Measurements from ENCODE around the gene PPP1R8. TPM values are rescaled to one million over a fixed set of nuclear protein-coding genes. Genes with fewer than 3 reads are reported as not detected.
"Not testable (repeated sequence)": the region's sequence is repeated elsewhere in the genome, so short reads cannot be mapped to it uniquely, and the experiment has no call there.

Gene PPP1R8
- total and polyA plus RNA-seq, 2 experiments from 2014 or later = 9.3 to 42.8 TPM

DNA sequence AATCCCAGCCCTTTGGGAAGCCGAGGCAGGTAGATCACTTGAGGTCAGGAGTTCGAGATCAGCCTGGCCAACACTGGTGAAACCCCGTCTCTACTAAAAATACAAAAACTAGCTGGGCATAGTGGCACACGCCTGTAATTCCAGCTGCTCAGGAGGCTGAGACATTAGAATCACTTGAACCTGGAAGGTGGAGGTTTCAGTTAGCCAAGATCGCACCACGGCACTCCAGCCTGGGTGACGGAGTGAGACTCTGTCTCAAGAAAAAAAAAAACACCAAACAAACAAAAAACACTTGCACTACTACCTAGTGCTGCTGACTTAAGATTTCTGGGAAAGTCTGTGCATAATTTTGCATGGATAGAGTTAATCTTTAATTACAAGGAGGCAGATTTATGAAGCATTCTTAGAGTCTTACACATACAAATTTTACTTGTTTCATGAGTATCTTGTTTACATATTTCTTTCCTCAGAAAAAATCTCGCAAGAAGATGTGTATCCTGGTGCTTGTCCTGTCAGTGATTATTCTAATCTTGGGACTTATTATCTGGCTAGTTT is 8.7 kb upstream of the PPP1R8 start:
- no peaks in the 10 kb centered on the region for H3K79me2 ChIP-seq
- no peak overlapping the region for H2AFZ ChIP-seq
- no peak overlapping the region for H3K27ac ChIP-seq
- no peaks in the 10 kb centered on the region for H3K9me3 ChIP-seq (ENCODE audit: low read depth)
- H3K4me3 ChIP-seq = no peak overlapping the region
- TF ChIP-seq EZH2phosphoT487 (IDR thresholded peaks at IDR 0.05; ENCODE audit: low read depth, severe bottlenecking, unreplicated experiment) (no peak), EZH2 (IDR thresholded peaks at IDR 0.05; ENCODE audit: borderline replicate concordance) (no peak)
- TF ChIP-seq, protein P1, sequence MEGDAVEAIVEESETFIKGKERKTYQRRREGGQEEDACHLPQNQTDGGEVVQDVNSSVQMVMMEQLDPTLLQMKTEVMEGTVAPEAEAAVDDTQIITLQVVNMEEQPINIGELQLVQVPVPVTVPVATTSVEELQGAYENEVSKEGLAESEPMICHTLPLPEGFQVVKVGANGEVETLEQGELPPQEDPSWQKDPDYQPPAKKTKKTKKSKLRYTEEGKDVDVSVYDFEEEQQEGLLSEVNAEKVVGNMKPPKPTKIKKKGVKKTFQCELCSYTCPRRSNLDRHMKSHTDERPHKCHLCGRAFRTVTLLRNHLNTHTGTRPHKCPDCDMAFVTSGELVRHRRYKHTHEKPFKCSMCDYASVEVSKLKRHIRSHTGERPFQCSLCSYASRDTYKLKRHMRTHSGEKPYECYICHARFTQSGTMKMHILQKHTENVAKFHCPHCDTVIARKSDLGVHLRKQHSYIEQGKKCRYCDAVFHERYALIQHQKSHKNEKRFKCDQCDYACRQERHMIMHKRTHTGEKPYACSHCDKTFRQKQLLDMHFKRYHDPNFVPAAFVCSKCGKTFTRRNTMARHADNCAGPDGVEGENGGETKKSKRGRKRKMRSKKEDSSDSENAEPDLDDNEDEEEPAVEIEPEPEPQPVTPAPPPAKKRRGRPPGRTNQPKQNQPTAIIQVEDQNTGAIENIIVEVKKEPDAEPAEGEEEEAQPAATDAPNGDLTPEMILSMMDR (IDR thresholded peaks at IDR 0.05; ENCODE audit: poor library complexity) = no peak
- H3K36me3 ChIP-seq (replicated peaks; ENCODE audit: insufficient read depth, low read depth) = no peaks in the 10 kb centered on the region
- H3K9me2 ChIP-seq (replicated peaks; ENCODE audit: insufficient read depth) = no peaks in the 10 kb centered on the region
- no peaks in the 10 kb centered on the region for H4K20me1 ChIP-seq (ENCODE audit: insufficient read depth, poor library complexity, severe bottlenecking)
- H3K4me2 ChIP-seq = no peak overlapping the region
- peaks cover 10% of the 10 kb centered on the region for H3K4me1 ChIP-seq (ENCODE audit: insufficient read depth)
- no peaks in the 10 kb centered on the region for H3K27me3 ChIP-seq
- WGBS (ENCODE audit: low lambda C conversion rate, missing lambda C conversion rate) = 85% methylated on average over 8 of the region's 8 CpGs
- DNase-seq (ENCODE audit: low spot score) = no peak

DNA sequence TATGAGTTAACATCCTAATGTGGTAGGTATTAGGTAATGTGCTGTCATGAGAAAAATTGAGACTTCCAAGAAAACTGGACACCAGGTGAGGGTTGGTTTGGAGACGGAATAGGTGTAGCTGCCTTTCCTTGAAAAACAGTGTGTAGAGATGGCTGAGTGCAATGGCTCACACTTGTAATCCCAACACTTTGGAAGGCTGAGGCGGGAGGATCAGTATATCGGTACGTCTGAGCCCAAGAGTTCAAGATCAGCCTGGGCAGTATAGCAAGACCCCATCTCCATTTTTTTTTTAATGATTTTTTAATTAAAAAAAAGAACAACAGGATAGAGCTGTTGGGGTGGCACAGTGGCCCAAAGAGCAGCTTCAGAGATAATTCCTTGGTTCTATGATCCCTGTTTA is 6.8 kb upstream of the PPP1R8 start:
- Histone ChIP-seq H3K27ac (no peak overlapping the region), H2AFZ (no peak overlapping the region), H3K27me3 (no peaks in the 10 kb centered on the region), H4K20me1 (ENCODE audit: insufficient read depth, poor library complexity, severe bottlenecking) (no peaks in the 10 kb centered on the region), H3K79me2 (no peaks in the 10 kb centered on the region), H3K4me3 (no peak overlapping the region), H3K4me2 (no peak overlapping the region), H3K9me2 (replicated peaks; ENCODE audit: insufficient read depth) (no peaks in the 10 kb centered on the region), H3K9me3 (ENCODE audit: low read depth) (no peaks in the 10 kb centered on the region), H3K4me1 (ENCODE audit: insufficient read depth) (no peaks in the 10 kb centered on the region), H3K36me3 (replicated peaks; ENCODE audit: insufficient read depth, low read depth) (no peaks in the 10 kb centered on the region)
- TF ChIP-seq EZH2 (IDR thresholded peaks at IDR 0.05; ENCODE audit: borderline replicate concordance) (no peak), EZH2phosphoT487 (IDR thresholded peaks at IDR 0.05; ENCODE audit: low read depth, severe bottlenecking, unreplicated experiment) (no peak)
- TF ChIP-seq, protein P1 (IDR thresholded peaks at IDR 0.05; ENCODE audit: poor library complexity) = no peak
- no peak for DNase-seq (ENCODE audit: low spot score)
- WGBS (ENCODE audit: low lambda C conversion rate, missing lambda C conversion rate) = 99% methylated on average over 4 of the region's 4 CpGs

DNA sequence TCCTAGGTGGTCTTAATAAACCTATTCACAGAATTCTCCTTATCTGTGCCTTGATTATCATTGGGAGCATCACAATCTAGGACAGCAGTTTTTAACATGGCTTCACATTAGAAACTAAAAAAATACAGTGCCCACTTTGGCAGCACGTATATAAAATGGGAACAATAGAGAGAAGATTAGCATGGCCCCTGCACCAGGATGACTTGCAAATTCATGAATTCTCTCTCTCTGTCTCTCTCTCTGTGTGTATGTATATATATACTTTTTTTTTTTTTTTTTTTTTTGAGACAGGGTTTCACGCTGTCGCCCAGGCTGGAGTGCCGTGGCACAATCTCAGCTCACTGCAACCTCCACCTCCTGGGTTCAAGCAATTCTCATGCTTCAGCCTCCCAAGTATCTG is 6.2 kb upstream of the PPP1R8 start:
- Histone ChIP-seq H3K4me3 (no peak overlapping the region), H3K4me1 (ENCODE audit: insufficient read depth) (no peaks in the 10 kb centered on the region), H4K20me1 (ENCODE audit: insufficient read depth, poor library complexity, severe bottlenecking) (no peaks in the 10 kb centered on the region), H3K27me3 (no peaks in the 10 kb centered on the region), H3K9me3 (ENCODE audit: low read depth) (no peaks in the 10 kb centered on the region), H3K27ac (no peak overlapping the region), H3K9me2 (replicated peaks; ENCODE audit: insufficient read depth) (no peaks in the 10 kb centered on the region), H3K79me2 (no peaks in the 10 kb centered on the region), H3K4me2 (no peak overlapping the region), H2AFZ (no peak overlapping the region), H3K36me3 (replicated peaks; ENCODE audit: insufficient read depth, low read depth) (no peaks in the 10 kb centered on the region)
- no peak for DNase-seq (ENCODE audit: low spot score)
- 94% methylated on average over 4 of the region's 4 CpGs for WGBS (ENCODE audit: low lambda C conversion rate, missing lambda C conversion rate)
- no peak for TF ChIP-seq EZH2phosphoT487 (IDR thresholded peaks at IDR 0.05; ENCODE audit: low read depth, severe bottlenecking, unreplicated experiment)
- TF ChIP-seq, protein P1 (IDR thresholded peaks at IDR 0.05; ENCODE audit: poor library complexity) = no peak
- no peak for TF ChIP-seq EZH2 (IDR thresholded peaks at IDR 0.05; ENCODE audit: borderline replicate concordance)

DNA sequence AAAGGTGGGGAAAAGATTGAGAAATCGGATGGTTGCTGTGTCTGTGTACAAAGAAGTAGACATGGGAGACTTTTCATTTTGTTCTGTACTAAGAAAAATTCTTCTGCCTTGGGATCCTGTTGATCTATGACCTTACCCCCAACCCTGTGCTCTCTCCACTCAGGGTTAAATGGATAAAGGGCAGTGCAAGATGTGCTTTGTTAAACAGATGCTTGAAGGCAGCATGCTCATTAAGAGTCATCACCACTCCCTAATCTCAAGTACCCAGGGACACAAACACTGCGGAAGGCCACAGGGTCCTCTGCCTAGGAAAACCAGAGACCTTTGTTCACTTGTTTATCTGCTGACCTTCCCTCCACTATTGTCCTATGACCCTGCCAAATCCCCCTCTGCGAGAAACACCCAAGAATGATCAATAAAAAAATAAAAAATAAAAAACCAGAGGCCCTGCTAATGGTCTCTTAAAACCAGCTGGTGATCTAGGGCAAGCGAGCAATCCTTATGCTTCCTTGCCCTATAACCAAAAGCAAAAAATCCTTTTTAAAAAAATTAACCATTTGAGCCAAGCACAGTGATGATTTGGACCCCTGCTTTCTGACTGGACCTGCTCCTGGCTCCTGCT is 1.1 kb upstream of the PPP1R8 start:
- peaks cover 12% of the 10 kb centered on the region for H3K4me1 ChIP-seq (ENCODE audit: insufficient read depth)
- not testable (repeated sequence) for H3K4me3 ChIP-seq; H3K9me3 ChIP-seq (ENCODE audit: low read depth); H3K27me3 ChIP-seq; H3K9me2 ChIP-seq (replicated peaks; ENCODE audit: insufficient read depth); H4K20me1 ChIP-seq (ENCODE audit: insufficient read depth, poor library complexity, severe bottlenecking); H3K36me3 ChIP-seq (replicated peaks; ENCODE audit: insufficient read depth, low read depth); DNase-seq (ENCODE audit: low spot score)
- 71% methylated on average over 3 of the region's 4 CpGs for WGBS (ENCODE audit: low lambda C conversion rate, missing lambda C conversion rate)
- H3K27ac ChIP-seq = peak overlapping the region; percentile 96
- peaks cover 37% of the 10 kb centered on the region for H3K79me2 ChIP-seq
- H2AFZ ChIP-seq = peak overlapping the region; percentile 95
- H3K4me2 ChIP-seq = peak overlapping the region; percentile 79

All from hepatocyte (in vitro differentiated cells).